Esophagus squamous epithelium (tissue), 4 donors: ENCODE results near the gene CDC25B.

Experiments
- CTCF ChIP-seq, 6 experiments: fragments of 450-650 bp in 4 of 6; fragments of 200-600 bp in 2 of 6; sonication (generic) in 2 of 6; IDR thresholded peaks; one replicate each; pipeline ENCODE4 v1.5.1; 2016 to 2019; ENCODE audit warnings: antibody characterized with exemption in 6 of 6, mild to moderate bottlenecking in 4 of 6, moderate library complexity in 4 of 6
- POLR2A ChIP-seq, 4 donors: fragments of 450-650 bp; IDR thresholded peaks; one replicate each; pipeline ENCODE4 v1.6.1; 2017; ENCODE audit warnings: antibody characterized with exemption in 4 of 4, mild to moderate bottlenecking in 4 of 4, moderate library complexity in 3 of 4

- TF ChIP-seq CTCF (IDR thresholded peaks at IDR 0.05), result no peak
- no peak for TF ChIP-seq POLR2A (IDR thresholded peaks at IDR 0.05)
Observed at GRCh38 chr20:3847429-3847940, 51.4 kb downstream of the CDC25B start.
